GM18870 (cell line): ENCODE data around the gene KIAA0930.

ENCODE experiments used
- ATAC-seq: cut with Tn5 transposase; IDR thresholded peaks from one replicate; pipeline ENCODE4 v1.9.1; 2021; ENCODE audit warnings: moderate library complexity; ENCODE audit not compliant: unreplicated experiment

Gene KIAA0930

GRCh38 chr22:45185718-45186514, 54.8 kb downstream of the KIAA0930 start:
- no peak for ATAC-seq

GRCh38 chr22:45183974-45184373, 56.7 kb downstream of the KIAA0930 start:
- no peak for ATAC-seq

- no peak for ATAC-seq
These were observed 58.9 kb downstream of the KIAA0930 start for GRCh38 chr22:45181766-45182165.

GRCh38 chr22:45181240-45181639, 59.5 kb downstream of the KIAA0930 start:
- no peak for ATAC-seq

- ATAC-seq, result no peak
These were observed 60.5 kb downstream of the KIAA0930 start for GRCh38 chr22:45180146-45180679.

- ATAC-seq, result no peak
These were observed 61.2 kb downstream of the KIAA0930 start for GRCh38 chr22:45179276-45180049.

- no peak for ATAC-seq
These were observed 67.7 kb downstream of the KIAA0930 start for GRCh38 chr22:45172881-45173585.

- no peak for ATAC-seq
These were observed 68.9 kb downstream of the KIAA0930 start for GRCh38 chr22:45171830-45172229.

GRCh38 chr22:45169591-45170466, 70.9 kb downstream of the KIAA0930 start:
- ATAC-seq, result no peak

GRCh38 chr22:45166932-45167331, 73.8 kb downstream of the KIAA0930 start:
- ATAC-seq, result no peak

- ATAC-seq, result peak; percentile 6
These were observed 76.2 kb downstream of the KIAA0930 start for GRCh38 chr22:45164270-45165088.

GRCh38 chr22:45163451-45164269, 77.0 kb downstream of the KIAA0930 start, which contains the start of gene NUP50:
TSS of gene NUP50 (plus strand) at chr22:45163925. CDS start at chr22:45168178, 4,253 bp downstream.
- ATAC-seq, result peak; percentile 68

- ATAC-seq, result no peak
These were observed 77.6 kb downstream of the KIAA0930 start for GRCh38 chr22:45163099-45163450.

- no peak for ATAC-seq
These were observed 78.2 kb downstream of the KIAA0930 start for GRCh38 chr22:45162531-45162930.

- no peak for ATAC-seq
These were observed 80.8 kb downstream of the KIAA0930 start for GRCh38 chr22:45159652-45160462.

GRCh38 chr22:45157907-45158306, 82.8 kb downstream of the KIAA0930 start:
- no peak for ATAC-seq

- no peak for ATAC-seq
These were observed 85.4 kb downstream of the KIAA0930 start for GRCh38 chr22:45155050-45155840.
